CMK (cell line): ENCODE results near the gene KCNJ3.

Source experiments
- DNase-seq: peaks from one replicate; pipeline ENCODE4 v3.0.0-alpha.2; 2010; ENCODE audit warnings: low read depth

The KCNJ3 gene

DNA sequence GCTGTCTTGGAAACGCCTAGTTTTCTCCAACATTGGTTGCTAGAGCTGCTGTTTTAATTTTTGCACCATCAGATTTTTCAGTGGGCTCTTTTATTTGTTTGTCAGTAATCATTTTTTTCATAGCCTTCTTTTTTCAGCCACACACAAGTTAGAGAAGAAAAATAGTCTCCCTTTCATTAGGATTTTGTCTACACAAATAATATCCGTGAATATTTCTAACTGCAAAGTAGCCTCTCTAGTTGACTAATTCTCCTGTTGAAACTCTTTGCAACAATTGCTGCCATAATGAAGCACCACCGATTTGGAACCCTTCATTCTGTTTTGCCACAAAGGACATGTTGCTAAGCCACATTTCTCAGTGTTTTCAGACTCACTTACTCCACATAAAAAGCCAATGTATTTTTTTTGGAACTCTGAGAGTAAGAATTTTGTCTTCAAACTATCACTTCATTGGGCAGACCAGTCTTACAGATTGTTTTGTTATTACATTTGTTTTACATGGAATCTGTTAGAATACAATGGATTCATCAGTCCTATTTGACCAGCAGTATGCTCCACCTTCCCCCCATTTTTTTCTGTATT, 9.6 kb downstream of the KCNJ3 start:
- DNase-seq: no peak

DNA sequence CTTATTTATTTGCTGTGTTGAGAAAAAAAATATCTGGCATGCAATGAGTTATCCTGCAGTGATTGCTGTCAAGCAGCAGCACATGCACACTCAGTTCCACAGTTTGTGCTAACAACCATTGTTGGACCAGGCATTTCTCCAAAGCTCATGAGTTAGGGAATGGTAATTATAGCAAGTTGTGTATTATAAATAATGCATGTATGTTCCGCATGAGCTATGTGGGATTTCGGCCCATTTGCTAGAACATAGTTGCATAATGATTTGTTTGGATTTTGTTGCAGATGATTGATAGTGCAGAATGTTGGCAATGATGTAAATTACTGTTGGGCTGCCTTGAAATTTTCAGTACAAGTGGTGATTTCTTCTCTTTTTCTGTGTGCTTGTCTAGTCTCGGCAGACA, 10.7 kb downstream of the KCNJ3 start:
- no peak for DNase-seq

DNA sequence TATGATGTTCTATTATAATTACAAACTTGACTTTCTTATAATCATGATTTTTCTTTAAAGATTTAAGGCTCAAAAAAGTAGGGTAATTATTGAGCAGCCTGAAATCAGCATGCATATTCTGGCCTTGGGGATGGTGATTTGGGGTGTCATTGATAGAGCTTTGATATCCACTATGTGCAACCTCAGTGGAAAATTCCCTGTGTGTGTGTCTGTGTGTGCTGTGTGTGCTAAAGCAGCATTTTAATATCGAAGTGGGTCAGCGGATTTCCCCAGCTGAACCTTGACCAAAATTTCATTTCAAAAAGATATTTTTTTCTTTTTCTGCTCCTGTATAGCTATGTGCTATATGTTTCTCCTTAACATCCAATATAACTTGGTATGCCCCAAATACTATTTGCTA, 11.6 kb downstream of the KCNJ3 start:
- no peak for DNase-seq

DNA sequence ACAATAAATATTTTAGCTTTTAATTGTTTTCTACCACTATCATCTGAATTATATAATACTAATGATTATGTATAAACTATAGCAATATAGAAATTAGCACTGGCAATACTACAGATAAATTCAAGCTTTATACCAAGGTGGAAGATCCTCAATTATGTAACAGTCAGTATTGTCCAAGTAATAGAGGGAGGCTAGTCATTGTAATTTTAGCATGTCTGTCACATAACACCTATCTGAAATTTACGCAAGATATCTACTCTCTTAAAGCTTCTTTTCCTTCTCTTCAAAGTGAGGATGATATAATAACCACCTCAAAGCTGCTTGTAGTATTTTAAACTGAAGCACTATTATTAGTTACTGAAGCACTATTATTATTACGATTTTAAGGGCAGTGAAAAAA, 12.2 kb downstream of the KCNJ3 start:
- DNase-seq: no peak

DNA sequence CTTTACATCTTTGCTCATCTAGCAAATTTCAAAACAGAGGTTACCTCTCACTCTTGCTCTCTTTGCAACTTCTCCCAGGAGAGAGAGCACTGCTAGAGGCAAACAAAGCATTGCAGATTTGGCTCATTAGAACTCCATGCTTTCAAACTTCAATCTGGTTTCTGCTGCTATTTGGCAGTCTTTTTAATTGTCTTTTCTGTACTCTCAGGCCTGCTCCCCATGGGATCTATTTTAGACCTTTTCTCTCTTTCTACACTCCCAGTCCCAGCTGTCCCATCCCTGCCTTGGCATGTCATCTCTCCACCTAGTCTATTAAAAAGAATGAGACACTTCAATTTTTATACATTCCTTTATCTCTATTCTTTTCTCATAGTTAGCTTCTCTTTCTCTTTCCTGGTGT, 15.2 kb downstream of the KCNJ3 start:
- no peak for DNase-seq

DNA sequence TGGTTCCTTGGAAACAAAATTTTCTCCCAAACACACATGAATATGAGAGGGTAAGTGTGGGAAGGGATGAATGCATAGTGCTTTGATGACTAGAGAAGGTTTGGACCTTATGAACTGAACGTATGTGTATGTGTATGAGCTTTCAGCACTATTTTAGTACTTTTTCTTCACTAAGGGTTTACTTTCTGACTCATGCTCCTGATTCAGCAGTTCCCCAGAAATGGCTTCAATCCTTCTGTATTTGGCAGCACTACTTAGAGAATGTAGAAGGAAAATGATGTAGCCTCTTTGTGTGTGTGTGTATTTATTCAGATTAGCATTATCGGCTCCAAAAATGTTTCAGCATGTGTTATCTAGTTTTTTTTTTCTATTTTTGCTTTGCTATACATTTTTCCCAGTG, 22.2 kb downstream of the KCNJ3 start:
- no peak for DNase-seq

DNA sequence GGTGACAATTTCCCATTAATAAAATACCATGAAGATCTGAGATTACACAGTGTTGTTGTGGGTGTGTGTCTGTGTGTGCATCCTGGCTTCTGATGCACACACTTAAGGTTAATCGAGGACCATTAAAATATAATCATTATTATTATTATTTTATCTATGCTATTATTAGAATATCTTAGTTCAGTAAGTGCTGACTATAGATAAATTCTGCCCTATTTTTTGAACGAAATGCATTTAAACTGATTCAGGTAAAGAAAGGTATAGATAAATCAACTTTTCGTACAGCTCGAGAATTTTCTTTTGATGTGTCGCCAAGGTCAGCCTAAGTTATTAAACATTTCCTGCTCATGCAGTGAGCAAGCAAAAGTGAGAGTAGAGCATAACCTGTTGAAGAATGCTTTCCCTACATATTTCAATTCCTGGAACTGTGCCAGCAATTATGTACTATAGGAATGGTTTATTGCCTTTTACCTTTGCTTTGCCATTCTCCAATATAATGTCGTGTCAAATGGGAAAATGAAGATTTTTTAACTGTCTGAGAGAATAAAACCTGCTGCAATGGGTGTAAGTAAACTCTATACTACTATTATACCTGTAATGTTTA, 25.8 kb downstream of the KCNJ3 start:
- DNase-seq: no peak

DNA sequence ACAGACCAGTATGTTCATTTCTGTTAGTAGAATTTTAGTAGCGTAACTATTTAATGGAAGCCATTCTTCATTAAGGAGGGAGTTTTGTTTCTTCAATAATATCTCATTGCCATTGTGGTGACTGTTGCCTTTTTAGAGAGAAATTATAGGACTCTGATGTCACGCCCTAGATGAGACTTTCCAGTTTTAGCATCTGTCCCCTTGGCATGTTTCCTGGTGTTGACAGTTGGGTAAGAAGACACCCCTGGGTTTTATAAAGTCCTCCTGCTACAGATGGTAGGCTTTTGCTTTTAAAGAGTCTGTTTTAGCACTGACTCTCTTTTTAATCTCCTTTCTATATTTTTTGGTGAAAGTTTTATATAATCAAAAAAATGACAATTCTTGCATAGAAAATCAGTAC, 41.9 kb downstream of the KCNJ3 start:
- no peak for DNase-seq

DNA sequence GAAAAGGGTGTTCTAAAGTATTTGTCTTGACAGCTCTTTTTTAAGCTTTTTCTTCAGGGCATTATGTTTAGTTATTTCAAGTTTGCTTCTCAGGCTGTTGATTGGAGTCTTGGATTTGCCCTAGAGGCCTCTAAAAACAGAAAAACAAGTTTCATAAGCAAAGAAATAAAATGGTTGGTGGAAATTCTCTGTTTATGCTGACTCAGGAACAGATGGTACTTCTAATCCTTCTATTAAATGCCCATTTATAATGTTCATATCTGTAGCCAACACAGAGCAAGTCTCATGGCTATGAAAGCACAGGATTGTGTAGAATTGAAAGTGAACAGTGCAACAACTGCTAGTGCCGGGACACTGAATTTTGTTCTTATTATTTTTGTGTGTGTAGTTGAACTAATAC, 60.4 kb downstream of the KCNJ3 start:
- DNase-seq: no peak

DNA sequence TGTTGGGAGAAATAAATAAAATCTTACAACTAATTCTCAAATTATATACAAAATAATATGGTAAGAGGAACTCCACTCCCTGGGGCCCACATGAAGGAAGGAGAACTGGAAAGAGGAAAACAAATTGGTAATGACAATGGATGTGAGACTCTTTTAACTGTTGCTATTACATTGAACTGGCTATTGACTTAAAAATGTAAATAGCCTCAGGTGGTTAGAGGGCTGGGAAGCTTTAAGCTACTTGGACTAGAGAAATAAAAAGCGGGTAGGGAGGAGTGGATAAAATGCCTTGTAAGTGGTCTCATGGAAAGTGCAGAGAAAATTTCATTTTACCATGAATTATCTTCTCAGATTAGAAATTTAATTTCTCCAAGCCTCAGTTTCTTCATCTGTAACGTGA, 64.1 kb downstream of the KCNJ3 start:
- no peak for DNase-seq

DNA sequence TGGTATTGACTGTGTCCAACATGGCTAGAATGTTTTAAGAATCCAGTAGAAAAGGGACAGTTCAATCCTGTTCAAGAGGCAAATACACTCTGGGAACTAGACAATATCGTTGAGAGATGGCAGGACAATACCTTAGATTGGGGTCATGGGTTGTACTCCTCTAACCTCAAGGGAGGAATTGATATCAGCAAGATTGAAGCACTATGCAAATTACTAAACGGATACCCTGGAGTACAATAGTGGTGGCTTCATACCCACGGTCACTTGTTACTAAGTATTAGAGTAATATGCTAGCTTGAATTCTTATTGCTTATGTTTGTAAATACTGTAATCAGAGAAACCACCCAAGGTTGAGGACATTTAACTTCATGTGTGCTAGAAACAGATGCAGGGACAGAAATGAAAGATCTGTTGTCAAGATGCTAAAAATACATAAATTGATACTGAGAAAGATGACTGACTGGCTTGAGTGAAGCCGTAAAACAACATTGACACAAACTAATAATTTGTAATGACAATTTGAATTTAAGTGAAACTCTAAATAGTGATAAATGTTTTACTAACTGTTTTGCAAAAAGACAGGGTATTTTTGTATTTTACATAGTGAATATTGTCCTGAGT, 73.3 kb downstream of the KCNJ3 start:
- no peak for DNase-seq

DNA sequence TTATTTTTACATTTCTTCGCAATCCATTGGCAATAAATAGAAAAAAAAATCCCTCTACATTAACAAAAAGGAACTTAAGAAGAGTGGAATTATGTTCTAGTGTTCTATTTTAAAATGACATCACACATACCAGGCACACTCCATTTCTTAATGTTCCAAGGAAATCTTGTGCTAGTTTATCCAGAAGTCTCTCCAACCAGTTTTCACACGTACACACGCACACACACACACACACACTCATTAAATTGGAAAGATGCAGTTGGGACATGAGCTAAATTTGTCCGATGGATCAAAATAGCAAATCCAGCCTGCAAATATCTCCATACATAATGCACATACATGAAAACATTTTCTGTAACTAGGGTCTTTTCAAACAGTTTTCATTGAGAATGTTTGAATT, 78.3 kb downstream of the KCNJ3 start:
- no peak for DNase-seq

DNA sequence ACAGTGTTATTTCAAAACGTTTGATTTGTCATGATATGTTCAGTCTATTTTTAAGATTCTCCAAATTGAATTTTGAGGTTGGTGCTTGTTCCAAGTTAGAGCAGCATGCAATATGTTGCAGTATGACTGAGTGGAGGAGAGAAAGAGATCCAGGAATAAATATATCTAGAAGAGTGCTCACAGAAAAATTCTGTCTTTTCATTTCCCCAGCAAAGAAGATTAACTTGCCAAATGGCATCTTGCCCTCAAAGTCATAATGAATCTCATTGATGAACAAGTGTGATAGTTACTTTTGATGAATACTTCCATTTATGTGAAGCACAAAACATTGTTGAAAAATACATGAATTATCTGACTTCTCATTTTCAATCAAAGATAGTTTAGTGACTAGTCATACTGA, 95.9 kb downstream of the KCNJ3 start:
- DNase-seq: no peak

DNA sequence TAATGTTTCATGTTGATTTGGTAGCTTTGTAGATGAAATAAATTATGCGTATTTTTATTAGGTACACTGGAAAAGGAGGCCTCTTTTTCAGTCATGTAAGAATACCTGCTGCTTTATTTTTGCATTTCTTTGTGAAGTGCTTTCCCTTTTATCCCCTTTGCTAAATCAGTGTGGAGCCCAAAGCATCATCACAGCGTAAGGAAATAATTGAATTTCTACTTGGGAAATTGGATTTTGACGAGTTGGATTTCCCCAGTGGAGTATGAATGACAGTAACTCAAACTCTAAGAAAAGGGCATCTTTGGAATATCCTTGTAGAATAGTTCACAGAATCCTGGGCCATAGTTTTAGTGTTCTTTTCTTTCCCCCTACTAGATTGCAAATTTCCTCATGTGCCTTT, 97.2 kb downstream of the KCNJ3 start:
- DNase-seq: no peak

DNA sequence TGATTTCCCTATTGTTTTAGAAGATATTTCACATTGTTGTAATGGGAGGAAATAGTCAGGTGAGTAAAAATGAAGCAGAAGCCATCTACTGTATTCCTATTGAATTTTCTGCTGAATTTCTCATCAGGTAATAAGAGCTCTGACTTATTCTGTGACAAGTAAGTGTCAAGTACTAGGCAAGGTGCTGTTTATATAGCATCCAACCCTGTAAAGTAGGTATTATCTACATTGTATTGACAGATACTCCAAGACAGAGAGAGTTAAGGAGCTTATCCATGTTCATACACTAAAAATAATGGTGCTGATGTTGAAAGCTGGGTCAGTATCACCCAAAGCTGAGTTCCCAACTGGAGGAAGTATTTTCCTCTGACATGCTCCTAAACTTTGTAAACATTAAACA, 106.0 kb downstream of the KCNJ3 start:
- DNase-seq: no peak

DNA sequence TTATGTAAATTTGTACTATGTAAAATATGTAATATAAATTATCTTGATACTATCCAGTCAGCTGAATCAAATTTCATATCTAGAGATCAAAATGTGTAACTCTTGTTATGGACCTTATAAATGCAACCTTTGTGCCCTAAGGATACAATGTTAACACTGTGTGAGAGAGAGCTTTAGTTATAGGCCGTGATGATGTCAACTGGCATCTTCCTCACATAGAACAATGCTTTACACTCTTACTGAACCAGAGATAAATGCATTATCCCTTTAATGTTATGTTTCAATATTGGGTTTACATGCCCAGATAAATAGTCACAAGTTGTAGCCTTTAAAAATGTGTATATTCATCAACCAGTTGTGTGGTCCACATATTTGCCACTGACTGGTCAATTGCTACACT, 115.1 kb downstream of the KCNJ3 start:
- DNase-seq: no peak

DNA sequence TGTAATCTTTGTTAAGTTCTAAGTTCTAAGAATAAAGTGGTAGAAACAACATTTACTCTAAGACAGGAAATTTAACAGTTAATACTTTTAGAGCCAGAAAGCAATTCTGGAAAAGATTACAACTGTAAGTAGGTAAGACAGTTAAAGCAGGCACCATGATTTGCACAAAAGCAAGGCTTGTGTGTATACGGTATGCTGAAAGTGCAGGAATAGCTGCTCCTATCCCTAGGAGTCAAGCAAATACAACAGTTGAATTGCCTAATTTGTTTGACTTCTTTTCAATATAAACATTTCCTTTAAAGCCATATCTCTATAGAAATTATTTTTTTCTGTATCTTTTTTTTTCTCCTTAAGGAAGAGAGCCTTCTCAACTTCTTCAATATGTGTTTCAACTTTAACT, 116.4 kb downstream of the KCNJ3 start:
- DNase-seq: no peak

DNA sequence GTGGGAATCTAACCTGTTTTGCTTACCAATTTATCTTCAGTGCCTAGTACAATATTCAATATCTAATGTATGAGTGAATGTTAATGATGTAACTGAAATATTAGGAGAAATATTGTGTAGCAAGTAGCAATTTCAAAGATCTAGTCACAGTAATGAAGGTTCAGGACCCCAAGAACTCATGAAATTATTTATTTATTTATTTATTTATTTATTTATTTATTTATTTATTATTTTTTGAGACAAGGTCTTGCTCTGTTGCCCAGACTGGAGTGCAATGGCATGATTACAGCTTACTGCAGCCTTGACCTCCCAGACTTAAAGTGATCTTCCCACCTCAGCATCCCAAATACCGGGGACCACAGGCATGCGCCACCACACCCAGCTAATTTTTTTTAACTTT, 126.9 kb downstream of the KCNJ3 start:
- no peak for DNase-seq

DNA sequence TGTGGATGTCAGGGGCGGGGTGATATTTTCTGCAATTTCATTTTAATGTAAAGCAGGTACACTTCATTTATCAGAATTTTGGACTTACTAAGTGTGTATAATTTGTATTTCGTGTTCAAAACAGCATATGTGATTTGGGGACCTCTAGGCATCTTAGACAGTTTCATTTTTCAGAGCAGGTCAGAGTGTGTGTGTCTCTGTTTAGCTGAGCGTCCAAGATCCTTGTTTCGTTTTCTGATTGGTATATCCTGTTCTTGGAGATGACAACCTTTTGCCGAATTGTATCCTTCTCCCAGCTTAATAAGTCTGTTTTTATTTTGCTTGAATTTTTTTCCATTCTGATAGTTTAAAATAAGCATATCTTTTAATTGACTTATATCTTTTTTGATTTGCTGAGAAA, 128.3 kb downstream of the KCNJ3 start:
- no peak for DNase-seq

DNA sequence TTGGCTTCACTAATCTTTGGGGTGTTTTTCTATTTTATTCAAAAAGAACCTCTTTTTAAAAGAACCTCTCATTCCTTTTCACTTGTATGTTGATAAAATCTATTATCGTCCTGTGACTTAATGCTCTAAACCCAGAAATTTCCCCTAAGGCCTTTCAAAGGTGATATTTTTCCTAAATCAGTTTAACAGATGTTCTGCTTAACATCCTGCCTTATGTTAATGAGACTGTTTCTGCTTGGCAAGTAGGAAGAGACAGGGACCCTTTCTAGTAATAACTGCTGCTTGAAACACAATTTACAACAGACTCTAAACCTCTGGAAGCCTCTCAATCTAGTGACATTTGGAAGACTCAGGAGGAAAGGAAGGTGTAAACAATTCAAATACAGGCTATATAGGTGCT, 128.8 kb downstream of the KCNJ3 start:
- DNase-seq: no peak

DNA sequence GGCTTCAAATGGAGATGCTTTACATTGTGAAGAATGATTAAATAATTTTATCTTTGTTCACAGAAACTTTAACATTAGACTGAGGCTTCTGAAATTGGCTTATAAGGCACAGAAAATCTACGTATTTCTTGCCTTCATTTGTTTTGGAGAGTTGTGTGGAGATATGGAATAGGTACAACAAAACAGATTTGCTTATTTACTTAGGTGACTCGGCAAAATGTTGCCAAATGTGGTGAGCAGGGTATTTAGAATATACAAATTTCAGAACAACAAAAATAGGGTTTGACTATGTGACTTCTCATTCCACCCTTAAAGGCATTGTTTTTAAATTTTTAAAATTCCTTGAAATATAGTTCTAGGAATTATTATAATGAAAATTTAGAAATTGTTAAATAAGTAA, 134.2 kb downstream of the KCNJ3 start:
- no peak for DNase-seq

DNA sequence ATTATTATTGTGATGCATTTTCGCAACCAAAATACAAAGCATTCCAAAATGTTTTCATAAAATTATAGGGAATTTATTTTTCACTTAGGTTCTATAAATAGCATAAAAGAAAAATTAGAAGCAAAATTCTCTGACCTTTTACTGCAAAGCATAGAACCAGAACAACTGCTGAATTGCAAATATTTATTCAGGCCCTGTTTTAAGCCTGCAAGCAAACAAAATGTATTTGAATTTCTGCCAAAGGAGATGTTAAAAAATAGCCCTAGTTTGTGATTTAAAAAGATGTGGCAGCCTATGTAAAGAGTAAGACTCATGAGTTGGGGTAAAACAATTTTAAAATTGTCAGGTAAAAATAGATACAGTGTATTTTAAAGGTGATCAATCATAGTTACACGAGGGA, 138.1 kb downstream of the KCNJ3 start:
- no peak for DNase-seq

DNA sequence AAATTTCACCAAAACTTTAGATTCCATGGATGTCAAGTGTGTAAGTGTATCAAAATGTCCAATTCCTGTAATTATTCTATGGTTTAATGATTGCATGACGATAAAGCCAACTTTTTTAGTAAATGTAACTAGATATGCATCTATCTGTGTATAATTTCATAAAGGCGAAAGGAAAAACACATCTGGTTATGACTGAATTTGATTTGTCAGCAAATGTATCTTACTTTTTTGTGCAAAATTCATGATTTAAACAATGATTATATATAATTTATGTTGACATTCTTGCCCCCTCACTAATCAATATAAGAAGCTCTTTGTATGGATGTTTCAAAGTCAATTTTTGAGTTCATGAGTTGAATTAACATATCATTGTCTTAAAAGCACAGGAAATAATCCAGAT, 138.5 kb downstream of the KCNJ3 start:
- DNase-seq: no peak

DNA sequence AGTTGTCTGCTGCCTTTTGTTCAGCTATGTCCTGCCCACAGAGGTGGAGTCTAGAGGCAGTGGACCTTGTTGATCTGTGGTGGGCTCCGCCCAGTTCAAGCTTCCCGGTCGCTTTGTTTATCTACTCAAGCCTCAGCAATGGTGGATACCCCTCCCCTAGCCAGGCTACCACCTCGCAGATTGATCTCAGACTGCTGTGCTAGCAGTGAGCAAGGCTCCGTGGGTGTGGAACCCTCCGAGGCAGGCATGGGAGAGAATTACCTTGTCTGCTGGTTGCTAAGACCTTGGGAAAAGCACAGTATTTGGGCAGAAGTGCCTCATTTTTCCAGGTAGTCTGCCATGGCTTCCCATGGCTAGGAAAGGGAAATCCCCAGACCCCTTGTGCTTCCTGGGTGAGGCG, 146.0 kb downstream of the KCNJ3 start:
- DNase-seq: no peak
